ENCODE data around the gene FHOD3.

FHOD3 gene

DNA sequence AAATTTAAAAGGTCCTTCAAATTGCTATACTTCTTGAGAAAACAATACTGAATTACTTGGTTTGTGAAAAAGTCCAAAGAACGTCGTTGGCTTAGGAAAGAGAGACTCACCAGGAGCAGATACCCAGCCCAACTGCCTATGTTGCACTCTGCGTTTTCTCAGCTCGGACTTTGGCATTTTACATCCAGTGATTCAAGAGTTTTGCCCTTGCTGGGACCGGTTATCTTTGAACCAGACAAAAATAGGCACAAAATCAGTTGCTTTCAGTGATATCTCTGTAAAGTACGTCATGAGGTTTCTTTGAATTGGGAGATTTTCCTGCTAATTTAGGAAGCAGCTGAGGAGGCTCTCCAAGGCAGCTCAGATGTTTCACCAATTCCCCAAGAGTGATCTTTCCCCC, 29.3 kb downstream of the FHOD3 start:
- no peak for TF ChIP-seq FOXM1 (IDR thresholded peaks at IDR 0.05; ENCODE audit: borderline replicate concordance, low read depth)
- TF ChIP-seq CREB1 (IDR thresholded peaks at IDR 0.05; ENCODE audit: low read depth) = no peak

DNA sequence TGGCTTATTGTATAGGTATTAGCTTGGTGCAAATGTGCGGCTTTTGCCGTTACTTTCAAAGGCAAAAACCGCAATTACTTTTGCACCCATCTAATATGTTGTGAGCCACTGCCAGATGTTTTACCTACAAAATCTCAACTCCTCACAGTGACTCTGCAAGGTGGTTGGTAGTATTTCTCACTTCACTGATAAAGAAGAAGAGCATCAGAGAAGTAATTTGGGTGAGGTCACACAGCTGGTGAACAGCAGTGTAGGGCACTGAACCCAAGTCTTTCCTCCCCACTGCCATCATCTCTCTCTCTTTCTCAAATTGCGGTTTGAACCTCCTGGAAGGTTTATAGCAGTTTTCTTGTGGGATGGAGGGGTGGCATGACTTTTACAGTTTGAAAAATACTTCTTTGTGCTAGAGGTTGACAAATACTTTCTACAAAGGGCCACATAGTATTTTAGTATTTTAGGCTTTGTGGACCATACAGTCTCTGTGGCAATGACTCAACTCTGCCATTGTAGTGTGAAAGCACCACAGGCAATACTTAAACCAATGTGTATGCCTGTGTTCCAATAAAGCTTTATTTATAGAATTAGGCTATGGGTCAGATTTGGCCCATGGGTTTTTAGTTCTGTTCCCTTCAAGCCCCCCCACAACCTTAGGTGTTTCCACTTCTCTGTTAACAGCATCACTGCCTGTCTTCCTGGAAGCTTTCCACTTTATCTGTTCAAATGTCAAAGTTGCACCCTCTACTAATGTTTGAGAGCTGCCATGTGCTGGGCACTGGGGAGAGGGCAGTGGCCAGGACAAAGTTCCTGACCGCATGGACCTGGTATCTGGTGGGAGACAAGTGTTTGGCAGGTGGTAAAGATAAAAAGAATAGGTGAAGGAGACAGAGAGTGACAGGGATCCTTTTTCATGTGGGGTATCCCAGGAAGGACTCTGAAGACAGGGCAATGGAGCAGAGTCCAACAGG, 30.1 kb downstream of the FHOD3 start:
- TF ChIP-seq ZBTB7A (IDR thresholded peaks at IDR 0.05; ENCODE audit: low read depth) = no peak
- TF ChIP-seq NFIC (IDR thresholded peaks at IDR 0.05) = no peak
- TF ChIP-seq TAF1 (IDR thresholded peaks at IDR 0.05; ENCODE audit: low read depth) = no peak
- no peak for TF ChIP-seq EGR1 (IDR thresholded peaks at IDR 0.05)
- no peak for TF ChIP-seq TCF12 (IDR thresholded peaks at IDR 0.05; ENCODE audit: low read depth)
- no peak for TF ChIP-seq RAD21 (IDR thresholded peaks at IDR 0.05; ENCODE audit: low read depth)
- TF ChIP-seq EP300 (IDR thresholded peaks at IDR 0.05; ENCODE audit: borderline replicate concordance) = no peak
- no peak for TF ChIP-seq CEBPB (IDR thresholded peaks at IDR 0.05)
- TF ChIP-seq CREB1 (IDR thresholded peaks at IDR 0.05; ENCODE audit: low read depth) = no peak
- TF ChIP-seq, protein P1, sequence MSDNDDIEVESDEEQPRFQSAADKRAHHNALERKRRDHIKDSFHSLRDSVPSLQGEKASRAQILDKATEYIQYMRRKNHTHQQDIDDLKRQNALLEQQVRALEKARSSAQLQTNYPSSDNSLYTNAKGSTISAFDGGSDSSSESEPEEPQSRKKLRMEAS (IDR thresholded peaks at IDR 0.05) = no peak
- TF ChIP-seq, protein P2, sequence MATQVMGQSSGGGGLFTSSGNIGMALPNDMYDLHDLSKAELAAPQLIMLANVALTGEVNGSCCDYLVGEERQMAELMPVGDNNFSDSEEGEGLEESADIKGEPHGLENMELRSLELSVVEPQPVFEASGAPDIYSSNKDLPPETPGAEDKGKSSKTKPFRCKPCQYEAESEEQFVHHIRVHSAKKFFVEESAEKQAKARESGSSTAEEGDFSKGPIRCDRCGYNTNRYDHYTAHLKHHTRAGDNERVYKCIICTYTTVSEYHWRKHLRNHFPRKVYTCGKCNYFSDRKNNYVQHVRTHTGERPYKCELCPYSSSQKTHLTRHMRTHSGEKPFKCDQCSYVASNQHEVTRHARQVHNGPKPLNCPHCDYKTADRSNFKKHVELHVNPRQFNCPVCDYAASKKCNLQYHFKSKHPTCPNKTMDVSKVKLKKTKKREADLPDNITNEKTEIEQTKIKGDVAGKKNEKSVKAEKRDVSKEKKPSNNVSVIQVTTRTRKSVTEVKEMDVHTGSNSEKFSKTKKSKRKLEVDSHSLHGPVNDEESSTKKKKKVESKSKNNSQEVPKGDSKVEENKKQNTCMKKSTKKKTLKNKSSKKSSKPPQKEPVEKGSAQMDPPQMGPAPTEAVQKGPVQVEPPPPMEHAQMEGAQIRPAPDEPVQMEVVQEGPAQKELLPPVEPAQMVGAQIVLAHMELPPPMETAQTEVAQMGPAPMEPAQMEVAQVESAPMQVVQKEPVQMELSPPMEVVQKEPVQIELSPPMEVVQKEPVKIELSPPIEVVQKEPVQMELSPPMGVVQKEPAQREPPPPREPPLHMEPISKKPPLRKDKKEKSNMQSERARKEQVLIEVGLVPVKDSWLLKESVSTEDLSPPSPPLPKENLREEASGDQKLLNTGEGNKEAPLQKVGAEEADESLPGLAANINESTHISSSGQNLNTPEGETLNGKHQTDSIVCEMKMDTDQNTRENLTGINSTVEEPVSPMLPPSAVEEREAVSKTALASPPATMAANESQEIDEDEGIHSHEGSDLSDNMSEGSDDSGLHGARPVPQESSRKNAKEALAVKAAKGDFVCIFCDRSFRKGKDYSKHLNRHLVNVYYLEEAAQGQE (IDR thresholded peaks at IDR 0.05; ENCODE audit: low read depth) = no peak
- TF ChIP-seq TEAD4 (IDR thresholded peaks at IDR 0.05) = no peak
- no peak for TF ChIP-seq YY1 (IDR thresholded peaks at IDR 0.05; ENCODE audit: low read depth)

DNA sequence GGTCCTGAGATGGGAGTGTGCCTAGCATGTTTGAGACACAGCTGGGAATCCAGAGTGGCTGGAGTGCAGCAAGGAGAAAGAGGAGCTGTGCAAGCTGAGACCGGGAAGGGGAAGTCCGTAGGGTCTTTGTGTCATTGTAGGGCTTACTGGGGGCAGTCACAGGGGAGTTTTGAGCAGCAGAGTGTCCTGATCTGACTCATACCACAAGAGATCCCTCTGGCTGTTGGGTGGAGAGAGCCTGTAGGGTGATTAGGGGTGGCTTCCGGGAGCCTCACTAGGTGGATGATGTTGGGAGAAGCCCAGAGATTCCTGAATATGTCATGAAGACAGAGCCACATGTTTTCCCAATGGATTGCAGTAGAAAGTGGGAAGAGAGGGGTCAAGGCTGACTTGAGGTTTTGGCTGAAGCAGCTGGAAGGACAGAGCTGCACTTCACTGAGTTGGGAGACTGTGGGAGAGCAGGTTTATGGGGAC, 30.9 kb downstream of the FHOD3 start:
- TF ChIP-seq EP300 (IDR thresholded peaks at IDR 0.05; ENCODE audit: borderline replicate concordance) = no peak
- TF ChIP-seq EGR1 (IDR thresholded peaks at IDR 0.05) = no peak
- TF ChIP-seq NFIC (IDR thresholded peaks at IDR 0.05) = no peak
- no peak for TF ChIP-seq TAF1 (IDR thresholded peaks at IDR 0.05; ENCODE audit: low read depth)
- TF ChIP-seq, protein P2 (IDR thresholded peaks at IDR 0.05; ENCODE audit: low read depth) = no peak
- no peak for TF ChIP-seq FOXM1 (IDR thresholded peaks at IDR 0.05; ENCODE audit: borderline replicate concordance, low read depth)
- TF ChIP-seq, protein P1 (IDR thresholded peaks at IDR 0.05) = no peak
- no peak for TF ChIP-seq CEBPB (IDR thresholded peaks at IDR 0.05)

DNA sequence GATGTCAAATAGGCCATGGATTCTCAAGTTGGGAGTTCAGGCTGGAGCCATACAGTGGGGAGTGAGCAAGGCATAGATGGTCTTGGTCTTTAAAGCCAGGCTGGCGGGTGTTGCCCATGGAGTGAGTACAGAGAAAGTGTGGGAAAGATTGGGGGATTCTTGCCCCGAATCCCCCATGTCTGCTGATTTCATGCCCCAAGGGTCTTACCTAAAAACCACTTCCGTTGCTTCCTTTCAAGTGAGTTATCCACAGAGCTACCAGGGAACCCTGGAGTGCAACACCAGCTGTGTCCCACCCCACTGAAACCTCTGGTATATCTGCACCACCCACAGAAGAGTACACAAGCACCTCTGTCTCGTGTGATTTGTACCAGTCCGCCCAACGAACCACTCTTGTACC, 31.4 kb downstream of the FHOD3 start:
- TF ChIP-seq RAD21 (IDR thresholded peaks at IDR 0.05; ENCODE audit: low read depth) = no peak
- no peak for TF ChIP-seq TCF12 (IDR thresholded peaks at IDR 0.05; ENCODE audit: low read depth)
- TF ChIP-seq, protein P1 (IDR thresholded peaks at IDR 0.05) = no peak
- no peak for TF ChIP-seq CREB1 (IDR thresholded peaks at IDR 0.05; ENCODE audit: low read depth)
- TF ChIP-seq NFIC (IDR thresholded peaks at IDR 0.05) = no peak
- TF ChIP-seq EP300 (IDR thresholded peaks at IDR 0.05; ENCODE audit: borderline replicate concordance) = no peak

DNA sequence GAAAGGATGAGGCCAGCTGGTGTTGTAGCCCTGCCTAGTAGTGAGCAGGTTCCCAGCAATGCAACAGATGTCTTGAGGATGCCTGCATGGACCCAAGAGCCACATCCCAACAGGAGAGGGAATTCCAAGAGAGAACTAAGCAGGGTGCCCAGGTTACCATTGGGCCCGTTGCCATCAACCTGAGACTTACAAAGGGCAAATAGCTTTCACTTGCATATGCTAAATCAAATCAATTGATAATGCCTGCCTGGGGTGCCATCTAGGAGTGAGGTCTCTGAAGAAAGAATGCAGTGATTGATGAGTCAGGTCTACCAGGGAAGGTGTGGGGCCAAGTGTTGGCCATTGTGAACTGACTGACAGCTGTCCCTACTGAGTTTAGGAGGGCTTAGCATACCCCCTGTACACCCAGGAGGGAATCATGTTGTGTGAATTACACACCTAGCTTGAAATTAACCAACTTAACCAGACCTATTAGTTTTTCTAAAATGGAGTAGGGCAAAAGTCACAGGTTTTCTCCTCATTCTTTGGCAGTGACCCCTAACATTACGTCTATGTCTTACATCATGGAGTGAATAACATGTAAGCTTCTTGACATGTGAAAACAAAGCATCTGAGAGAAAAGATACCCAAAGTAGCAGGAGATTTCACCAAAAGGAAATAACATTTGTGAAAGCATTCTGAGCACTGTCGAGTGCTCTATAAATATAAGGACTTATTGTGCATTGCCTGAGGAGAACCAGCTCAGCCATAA, 32.3 kb downstream of the FHOD3 start:
- TF ChIP-seq TAF1 (IDR thresholded peaks at IDR 0.05; ENCODE audit: low read depth) = no peak
- no peak for TF ChIP-seq RAD21 (IDR thresholded peaks at IDR 0.05; ENCODE audit: low read depth)

DNA sequence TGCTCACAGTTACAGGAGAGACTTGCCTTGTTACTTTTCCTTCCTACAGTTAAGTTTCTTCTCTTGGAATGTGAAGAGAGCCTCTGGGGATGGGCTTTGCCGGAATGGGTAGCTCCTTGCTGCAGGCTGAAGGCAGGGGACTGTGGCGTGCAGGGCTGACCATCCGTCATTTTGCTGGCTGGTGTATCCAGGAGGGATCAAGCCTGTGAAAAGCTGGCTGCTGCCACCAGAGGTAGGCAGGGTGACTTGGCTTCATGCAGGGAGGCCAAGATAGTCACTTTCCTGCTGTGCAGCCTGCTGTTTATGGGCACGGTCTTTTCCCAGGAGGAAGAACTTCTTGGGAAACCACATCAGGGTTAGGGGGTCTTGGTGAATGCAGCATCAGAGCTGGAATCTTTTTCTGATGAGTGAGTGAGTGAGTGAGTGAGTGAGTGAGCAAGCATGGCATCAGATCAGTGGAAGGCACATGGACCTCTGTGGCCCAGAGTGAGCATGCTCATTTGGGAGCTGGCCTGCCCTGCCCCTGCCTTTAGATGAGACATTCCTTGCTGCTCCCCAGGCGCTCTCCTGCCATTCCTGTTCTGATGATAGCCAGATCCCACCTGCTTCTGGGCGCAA, 33.0 kb downstream of the FHOD3 start:
- TF ChIP-seq RAD21 (IDR thresholded peaks at IDR 0.05; ENCODE audit: low read depth) (no peak), EGR1 (IDR thresholded peaks at IDR 0.05) (no peak), YY1 (IDR thresholded peaks at IDR 0.05; ENCODE audit: low read depth) (no peak), TCF12 (IDR thresholded peaks at IDR 0.05; ENCODE audit: low read depth) (no peak), TEAD4 (IDR thresholded peaks at IDR 0.05) (no peak), FOXM1 (IDR thresholded peaks at IDR 0.05; ENCODE audit: borderline replicate concordance, low read depth) (no peak)
- TF ChIP-seq, protein P1 (IDR thresholded peaks at IDR 0.05) = no peak

Measured in Ishikawa (cell line).